ENCODE data around the gene TP53I11. TPM values are rescaled to one million over a fixed set of nuclear protein-coding genes. Genes with fewer than 3 reads are reported as not detected.

The TP53I11 gene
- total RNA-seq, 1 donor, result 47.8 TPM

DNA sequence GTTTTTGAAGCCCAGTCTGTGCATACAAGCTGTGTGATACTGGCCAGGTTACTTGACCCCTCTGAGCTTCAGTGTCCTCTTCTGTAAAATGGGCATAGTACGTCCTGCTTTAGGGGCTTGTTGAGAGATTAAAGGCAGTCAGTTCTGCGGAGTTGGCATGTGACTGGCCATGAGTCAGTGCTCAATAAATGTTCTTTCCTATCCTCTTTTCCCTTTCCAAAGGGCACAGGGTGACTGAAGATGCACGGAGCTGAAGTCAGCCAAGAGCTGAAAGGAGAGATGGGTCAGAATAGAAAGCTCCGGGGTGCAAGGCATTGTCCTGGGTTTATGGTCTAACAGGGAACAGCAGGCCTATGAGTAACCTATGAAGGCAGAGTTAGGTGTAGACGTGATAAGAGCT, 48.9 kb downstream of the TP53I11 start:
- H3K27ac ChIP-seq (ENCODE audit: low read depth, low read length), result no peak overlapping the region
- H3K9me3 ChIP-seq (ENCODE audit: low read depth, low read length), result no peaks in the 10 kb centered on the region
- no peak overlapping the region for H3K4me2 ChIP-seq (ENCODE audit: insufficient read depth, low read length)
- DNase-seq (ENCODE audit: insufficient read length, low spot score, missing footprints), result peak; percentile 23
- TF ChIP-seq, protein P1, sequence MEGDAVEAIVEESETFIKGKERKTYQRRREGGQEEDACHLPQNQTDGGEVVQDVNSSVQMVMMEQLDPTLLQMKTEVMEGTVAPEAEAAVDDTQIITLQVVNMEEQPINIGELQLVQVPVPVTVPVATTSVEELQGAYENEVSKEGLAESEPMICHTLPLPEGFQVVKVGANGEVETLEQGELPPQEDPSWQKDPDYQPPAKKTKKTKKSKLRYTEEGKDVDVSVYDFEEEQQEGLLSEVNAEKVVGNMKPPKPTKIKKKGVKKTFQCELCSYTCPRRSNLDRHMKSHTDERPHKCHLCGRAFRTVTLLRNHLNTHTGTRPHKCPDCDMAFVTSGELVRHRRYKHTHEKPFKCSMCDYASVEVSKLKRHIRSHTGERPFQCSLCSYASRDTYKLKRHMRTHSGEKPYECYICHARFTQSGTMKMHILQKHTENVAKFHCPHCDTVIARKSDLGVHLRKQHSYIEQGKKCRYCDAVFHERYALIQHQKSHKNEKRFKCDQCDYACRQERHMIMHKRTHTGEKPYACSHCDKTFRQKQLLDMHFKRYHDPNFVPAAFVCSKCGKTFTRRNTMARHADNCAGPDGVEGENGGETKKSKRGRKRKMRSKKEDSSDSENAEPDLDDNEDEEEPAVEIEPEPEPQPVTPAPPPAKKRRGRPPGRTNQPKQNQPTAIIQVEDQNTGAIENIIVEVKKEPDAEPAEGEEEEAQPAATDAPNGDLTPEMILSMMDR (IDR thresholded peaks at IDR 0.05; ENCODE audit: extremely low read depth, low read depth, low read length), result no peak
- no peak overlapping the region for H2AFZ ChIP-seq (ENCODE audit: low read length)
- no peak overlapping the region for H3K4me3 ChIP-seq (ENCODE audit: insufficient read depth, low read length)
- H3K79me2 ChIP-seq (ENCODE audit: insufficient read depth, low read length), result no peaks in the 10 kb centered on the region
- no peaks in the 10 kb centered on the region for H3K4me1 ChIP-seq (ENCODE audit: insufficient read depth, low read length)
- H4K20me1 ChIP-seq (ENCODE audit: insufficient read depth, low read length), result no peaks in the 10 kb centered on the region
- H3K36me3 ChIP-seq (ENCODE audit: insufficient read depth, low read length), result no peaks in the 10 kb centered on the region
- peaks cover 3% of the 10 kb centered on the region for H3K27me3 ChIP-seq (ENCODE audit: insufficient read depth, low read length)

DNA sequence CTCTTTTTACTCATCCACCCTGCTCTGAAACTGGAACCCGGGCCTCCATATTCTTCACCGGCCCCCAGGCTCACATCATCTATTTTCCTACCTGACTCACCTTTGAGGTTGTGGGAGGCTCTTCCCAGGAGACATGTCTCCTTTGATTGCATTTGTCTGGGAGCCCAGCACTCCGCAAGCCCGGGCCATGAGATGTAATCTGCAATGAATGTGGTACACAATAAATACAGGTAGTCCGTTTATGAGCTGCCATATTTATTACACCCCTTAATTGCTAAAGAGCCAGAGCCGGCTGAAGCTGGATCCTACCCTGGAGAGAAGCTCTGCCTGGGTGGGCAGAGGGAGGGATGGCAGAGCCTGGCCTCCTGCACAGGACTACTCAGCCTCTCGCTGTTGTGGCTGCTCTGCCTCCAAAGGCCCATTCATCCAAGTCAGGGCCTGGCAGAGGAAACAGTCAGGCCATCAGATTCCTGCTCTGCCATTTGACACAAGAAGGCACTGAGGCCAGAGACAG, 49.5 kb downstream of the TP53I11 start:
- no peaks in the 10 kb centered on the region for H3K4me1 ChIP-seq (ENCODE audit: insufficient read depth, low read length)
- TF ChIP-seq, protein P1 (IDR thresholded peaks at IDR 0.05; ENCODE audit: extremely low read depth, low read depth, low read length), result no peak
- H3K27ac ChIP-seq (ENCODE audit: low read depth, low read length), result no peak overlapping the region
- DNase-seq (ENCODE audit: insufficient read length, low spot score, missing footprints), result peak; percentile 13
- H3K4me2 ChIP-seq (ENCODE audit: insufficient read depth, low read length), result no peak overlapping the region
- H2AFZ ChIP-seq (ENCODE audit: low read length), result no peak overlapping the region
- peaks cover 3% of the 10 kb centered on the region for H3K27me3 ChIP-seq (ENCODE audit: insufficient read depth, low read length)
- H3K4me3 ChIP-seq (ENCODE audit: insufficient read depth, low read length), result no peak overlapping the region
- no peaks in the 10 kb centered on the region for H4K20me1 ChIP-seq (ENCODE audit: insufficient read depth, low read length)
- no peaks in the 10 kb centered on the region for H3K9me3 ChIP-seq (ENCODE audit: low read depth, low read length)
- H3K79me2 ChIP-seq (ENCODE audit: insufficient read depth, low read length), result no peaks in the 10 kb centered on the region
- no peaks in the 10 kb centered on the region for H3K36me3 ChIP-seq (ENCODE audit: insufficient read depth, low read length)

DNA sequence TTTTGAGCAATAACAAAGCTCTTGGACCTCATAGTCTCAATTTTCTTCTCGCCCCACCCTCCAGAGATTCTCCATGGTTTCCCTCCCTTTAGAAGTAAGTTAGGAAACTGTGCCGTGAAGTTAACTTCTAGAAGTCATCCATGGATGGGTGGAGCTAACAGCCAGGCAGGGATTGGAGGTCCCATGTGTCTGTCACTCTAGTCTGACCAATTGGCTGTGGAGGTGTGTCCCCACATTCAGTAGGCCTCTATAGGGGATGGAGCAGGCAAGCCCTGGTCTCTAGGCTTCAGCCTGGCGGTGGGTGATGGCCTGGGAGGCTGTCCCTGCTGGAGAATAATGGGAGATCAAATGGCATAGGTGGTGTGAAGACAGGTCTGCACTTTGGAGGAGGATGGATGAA, 50.7 kb downstream of the TP53I11 start:
- DNase-seq (ENCODE audit: insufficient read length, low spot score, missing footprints), result peak; percentile 93
- Histone ChIP-seq H3K27me3 (ENCODE audit: insufficient read depth, low read length) (peaks cover 13% of the 10 kb centered on the region), H3K4me1 (ENCODE audit: insufficient read depth, low read length) (no peaks in the 10 kb centered on the region), H4K20me1 (ENCODE audit: insufficient read depth, low read length) (no peaks in the 10 kb centered on the region), H3K4me2 (ENCODE audit: insufficient read depth, low read length) (no peak overlapping the region), H3K9me3 (ENCODE audit: low read depth, low read length) (no peaks in the 10 kb centered on the region), H2AFZ (ENCODE audit: low read length) (no peak overlapping the region), H3K27ac (ENCODE audit: low read depth, low read length) (no peak overlapping the region), H3K79me2 (ENCODE audit: insufficient read depth, low read length) (no peaks in the 10 kb centered on the region), H3K36me3 (ENCODE audit: insufficient read depth, low read length) (no peaks in the 10 kb centered on the region), H3K4me3 (ENCODE audit: insufficient read depth, low read length) (no peak overlapping the region)
- TF ChIP-seq, protein P1 (IDR thresholded peaks at IDR 0.05; ENCODE audit: extremely low read depth, low read depth, low read length), result no peak

DNA sequence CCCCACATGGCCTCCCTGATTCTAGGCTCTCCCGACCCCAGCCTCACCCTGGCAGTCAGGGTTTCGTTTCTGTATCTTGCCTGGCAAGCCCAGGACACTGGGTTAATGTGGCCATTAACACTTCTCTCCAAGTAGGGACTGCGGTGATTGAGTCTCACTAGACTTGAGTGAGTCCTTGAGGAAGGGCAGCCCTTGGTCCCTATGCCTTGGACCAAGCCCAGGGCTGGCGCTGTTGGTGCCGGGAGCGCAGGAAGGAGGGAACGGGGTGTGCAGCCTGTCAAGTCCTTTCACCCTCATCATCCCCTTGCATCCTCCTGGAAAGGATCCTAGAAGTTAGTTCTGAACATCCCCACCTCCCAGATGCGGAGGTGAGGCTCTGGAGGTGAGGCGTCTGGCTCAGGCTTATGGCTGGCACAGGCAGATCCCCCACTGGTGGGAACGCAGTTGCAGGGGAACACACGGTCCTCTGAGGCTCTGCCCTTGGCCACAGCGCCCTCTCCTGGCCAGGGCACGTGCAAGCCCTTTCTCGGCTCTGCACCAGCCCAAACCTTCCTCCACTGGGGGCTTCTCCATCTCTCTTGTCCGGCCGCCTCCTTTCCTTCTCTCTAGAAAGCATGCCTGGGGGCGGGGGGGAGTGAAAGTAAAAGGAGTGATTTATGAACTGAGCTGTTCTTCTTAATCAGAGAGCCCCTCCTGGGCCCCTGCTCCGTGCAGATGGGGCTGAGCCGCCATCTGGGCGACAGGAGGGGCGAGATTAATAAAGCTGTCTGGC, 56.7 kb downstream of the TP53I11 start:
- Histone ChIP-seq H3K27ac (ENCODE audit: low read depth, low read length) (no peak overlapping the region), H4K20me1 (ENCODE audit: insufficient read depth, low read length) (peaks cover 3% of the 10 kb centered on the region), H3K4me1 (ENCODE audit: insufficient read depth, low read length) (no peaks in the 10 kb centered on the region), H3K79me2 (ENCODE audit: insufficient read depth, low read length) (no peaks in the 10 kb centered on the region), H3K27me3 (ENCODE audit: insufficient read depth, low read length) (peaks cover 14% of the 10 kb centered on the region), H3K4me2 (ENCODE audit: insufficient read depth, low read length) (no peak overlapping the region), H2AFZ (ENCODE audit: low read length) (no peak overlapping the region), H3K9me3 (ENCODE audit: low read depth, low read length) (no peaks in the 10 kb centered on the region), H3K36me3 (ENCODE audit: insufficient read depth, low read length) (no peaks in the 10 kb centered on the region), H3K4me3 (ENCODE audit: insufficient read depth, low read length) (no peak overlapping the region)
- DNase-seq (ENCODE audit: insufficient read length, low spot score, missing footprints), result peak; percentile 97
- TF ChIP-seq, protein P1 (IDR thresholded peaks at IDR 0.05; ENCODE audit: extremely low read depth, low read depth, low read length), result peak; percentile 90
